Activated B cell treated with CpG ODN at 0.5 μM for 24 hours (primary cell): ENCODE results near the gene CNTN4. TPM values are rescaled to one million over a fixed set of nuclear protein-coding genes. Genes with fewer than 3 reads are reported as not detected.

Experiments used
- ATAC-seq: fragments of 200-7000 bp; cut with Tn5 transposase; one replicate; pipeline ENCODE4 v1.10.0; 2021; ENCODE audit warnings: low read depth, mild to moderate bottlenecking, moderate library complexity
- CTCF ChIA-PET: fragments of 350-600 bp; sonication (Branson Sonifier 250); formaldehyde crosslinking; loops from one replicate; lab custom pipeline; 2021; ENCODE audit warnings: antibody characterized with exemption; lab: Charles Lee
- POLR2A ChIA-PET: fragments of 350-600 bp; sonication (Branson Sonifier 250); formaldehyde crosslinking; loops from one replicate; lab custom pipeline; 2021; ENCODE audit warnings: antibody characterized with exemption; lab: Charles Lee
- DNase-seq: peaks from one replicate; pipeline ENCODE4 v3.0.0; 2022
- H3K27ac Mint-ChIP-seq: one replicate; pipeline ENCODE4 v1.8.0; 2020; ENCODE audit warnings: mixed read lengths
- H3K27me3 Mint-ChIP-seq: one replicate; pipeline ENCODE4 v1.8.0; 2021; ENCODE audit warnings: mixed read lengths
- H3K36me3 Mint-ChIP-seq: one replicate; pipeline ENCODE4 v1.8.0; 2021; ENCODE audit warnings: low read depth, mixed read lengths
- H3K4me1 Mint-ChIP-seq: one replicate; pipeline ENCODE4 v1.8.0; 2021; ENCODE audit warnings: mixed read lengths
- H3K4me3 Mint-ChIP-seq: one replicate; pipeline ENCODE4 v1.8.0; 2020; ENCODE audit warnings: mild to moderate bottlenecking, mixed read lengths
- H3K9me3 Mint-ChIP-seq: one replicate; pipeline ENCODE4 v1.8.0; 2020; ENCODE audit warnings: mixed read lengths
- CTCF ChIP-seq: fragments of 200-600 bp; IDR thresholded peaks from one replicate; pipeline ENCODE4 v1.8.0; 2022; ENCODE audit warnings: antibody characterized with exemption, mild to moderate bottlenecking
- intact Hi-C: fragments of 100-400 bp; cut with micrococcal nuclease; formaldehyde crosslinking; loops from one replicate; pipeline ENCODE4 v1.15.1; 2024
- total RNA-seq: library from RNA; stranded (reverse); gene quantifications from 2 replicates; pipeline ENCODE4 v1.2.3, GENCODE V29; 2022

The CNTN4 gene
- total RNA-seq, 1 donor from 2014 or later = not detected

- Mint-ChIP-seq H3K4me1 (no peaks in the 10 kb centered on the region), H3K4me3 (no peak overlapping the region), H3K27ac (no peak overlapping the region), H3K27me3 (no peaks in the 10 kb centered on the region), H3K9me3 (no peaks in the 10 kb centered on the region), H3K36me3 (no peaks in the 10 kb centered on the region)
- DNase-seq (no peak), ATAC-seq (no peak)
- no peak for TF ChIP-seq CTCF
- CTCF ChIA-PET = no interaction called here
- POLR2A ChIA-PET = no interaction called here
- intact Hi-C loops = no loop called here
Measured at GRCh38 chr3:2684046-2684445, 585.4 kb downstream of the CNTN4 start.

DNA sequence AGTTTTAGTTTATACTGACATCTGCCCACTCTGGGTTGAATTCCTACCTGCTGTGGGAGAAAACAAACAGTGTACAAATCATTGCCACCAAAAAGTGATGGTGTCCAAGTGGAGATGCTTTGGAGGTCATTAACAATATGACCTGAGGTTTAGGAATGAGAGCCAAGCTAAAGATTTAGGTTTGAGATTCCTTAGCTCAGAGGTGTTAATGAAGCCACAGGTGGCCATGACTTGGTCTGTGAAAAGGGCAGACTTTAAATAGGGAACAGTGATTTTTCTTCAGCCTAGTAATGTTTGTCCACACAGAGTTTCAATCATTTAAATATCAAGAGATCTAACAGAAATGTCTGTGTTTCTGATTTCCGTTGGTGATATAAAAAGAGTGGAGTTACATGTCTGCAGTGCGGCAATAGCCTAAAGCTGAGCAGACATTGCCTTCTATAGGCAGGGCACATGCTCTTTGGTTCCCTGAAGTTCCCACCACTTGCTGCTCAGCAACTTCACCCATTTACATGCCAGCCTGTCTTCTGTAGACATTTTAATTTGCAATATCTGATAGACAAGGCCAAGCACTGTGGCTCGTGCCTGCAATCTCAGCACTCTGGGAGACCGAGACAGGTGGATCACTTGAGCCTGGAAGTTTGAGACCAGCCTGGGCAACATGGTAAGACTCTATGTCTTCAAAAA is 588.3 kb downstream of the CNTN4 start:
- Mint-ChIP-seq H3K9me3 (no peaks in the 10 kb centered on the region), H3K4me1 (no peaks in the 10 kb centered on the region), H3K4me3 (no peak overlapping the region), H3K27ac (no peak overlapping the region), H3K36me3 (no peaks in the 10 kb centered on the region), H3K27me3 (no peaks in the 10 kb centered on the region)
- ChIA-PET CTCF (no interaction called here), POLR2A (no interaction called here)
- intact Hi-C loops = no loop called here
- no peak for TF ChIP-seq CTCF
- no peak for ATAC-seq
- DNase-seq = no peak

DNA sequence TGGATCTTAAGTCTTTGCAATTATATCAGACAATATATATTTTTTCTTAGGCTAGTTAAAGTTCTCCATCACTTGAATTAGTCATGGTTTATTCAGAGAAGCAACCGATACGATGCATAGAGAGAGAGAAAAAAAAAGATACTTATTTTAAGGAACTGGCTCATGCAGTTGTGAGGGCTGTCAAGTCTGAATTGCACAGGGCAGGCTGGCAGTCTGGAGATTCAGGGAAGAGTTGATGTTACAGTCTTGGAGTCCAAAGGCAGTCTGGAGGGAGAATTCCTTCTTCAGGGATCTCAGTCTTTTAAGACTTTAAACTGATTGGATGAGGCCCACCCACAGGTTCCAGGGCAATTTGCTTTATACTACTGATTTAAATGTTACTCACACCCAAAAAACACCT is 598.9 kb downstream of the CNTN4 start:
- H3K4me1 Mint-ChIP-seq = no peaks in the 10 kb centered on the region
- no peaks in the 10 kb centered on the region for H3K36me3 Mint-ChIP-seq
- TF ChIP-seq CTCF = no peak
- H3K4me3 Mint-ChIP-seq = no peak overlapping the region
- no peaks in the 10 kb centered on the region for H3K27me3 Mint-ChIP-seq
- no peak for DNase-seq
- H3K27ac Mint-ChIP-seq = no peak overlapping the region
- no peaks in the 10 kb centered on the region for H3K9me3 Mint-ChIP-seq
- intact Hi-C loops = no loop called here
- ATAC-seq = no peak
- ChIA-PET CTCF (no interaction called here), POLR2A (no interaction called here)

DNA sequence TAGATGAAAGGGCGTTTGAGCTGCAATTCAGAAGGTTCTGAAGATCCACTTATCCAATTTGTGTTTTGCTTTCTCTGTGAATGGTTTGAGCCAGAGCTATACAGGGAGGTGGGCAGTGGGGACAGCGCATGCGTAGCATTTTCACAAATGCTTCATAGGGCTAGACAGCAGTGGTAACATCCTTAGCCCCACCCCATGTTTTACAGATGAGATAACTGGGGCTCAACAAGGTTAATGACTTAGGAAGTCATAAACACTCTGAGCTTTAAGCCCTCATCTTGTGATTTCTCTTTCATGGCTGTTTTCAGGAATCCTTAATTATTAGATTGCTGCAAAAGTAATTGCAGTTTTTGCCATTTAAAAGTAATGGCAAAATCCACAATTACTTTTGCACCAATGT is 602.8 kb downstream of the CNTN4 start:
- intact Hi-C loops = no loop called here
- ATAC-seq (no peak), DNase-seq (no peak)
- no peak for TF ChIP-seq CTCF
- H3K4me1 Mint-ChIP-seq = no peaks in the 10 kb centered on the region
- H3K9me3 Mint-ChIP-seq = no peaks in the 10 kb centered on the region
- ChIA-PET POLR2A (no interaction called here), CTCF (no interaction called here)
- H3K4me3 Mint-ChIP-seq = no peak overlapping the region
- no peaks in the 10 kb centered on the region for H3K36me3 Mint-ChIP-seq
- no peaks in the 10 kb centered on the region for H3K27me3 Mint-ChIP-seq
- no peak overlapping the region for H3K27ac Mint-ChIP-seq

DNA sequence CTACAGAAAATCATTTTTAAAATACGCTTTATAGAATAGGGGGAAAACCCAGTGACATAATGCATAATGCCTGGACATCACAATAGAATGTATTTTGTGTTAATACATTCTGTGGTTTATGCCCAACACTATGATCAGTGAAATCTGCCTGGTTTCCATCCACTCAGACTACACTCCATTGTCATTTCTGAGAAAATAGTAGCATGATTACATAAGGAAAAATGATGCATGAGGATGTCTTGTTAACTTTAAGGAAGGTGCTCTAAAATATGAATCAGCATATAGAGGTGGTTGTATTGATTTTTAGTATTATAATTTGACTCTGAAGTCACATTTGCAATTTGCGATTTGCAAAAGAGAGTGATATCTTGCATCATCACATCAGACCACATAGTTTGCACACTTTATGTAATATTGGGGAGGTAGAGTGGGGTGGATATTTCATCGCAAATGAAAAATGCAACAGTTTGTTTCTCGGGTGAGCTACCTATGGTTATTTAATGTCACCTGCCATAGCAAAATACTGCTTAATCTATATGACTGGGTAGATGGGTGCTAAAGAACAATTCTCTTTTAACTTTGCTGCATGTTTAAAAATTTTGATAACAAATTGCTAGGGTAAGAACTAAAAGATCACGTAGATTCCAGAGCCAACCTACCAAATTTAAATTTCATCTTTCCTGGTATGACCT is 607.6 kb downstream of the CNTN4 start:
- H3K27ac Mint-ChIP-seq = no peak overlapping the region
- H3K36me3 Mint-ChIP-seq = no peaks in the 10 kb centered on the region
- DNase-seq (no peak), ATAC-seq (no peak)
- POLR2A ChIA-PET = no interaction called here
- no peaks in the 10 kb centered on the region for H3K9me3 Mint-ChIP-seq
- H3K4me1 Mint-ChIP-seq = no peaks in the 10 kb centered on the region
- intact Hi-C loops = no loop called here
- CTCF ChIA-PET = no interaction called here
- H3K4me3 Mint-ChIP-seq = no peak overlapping the region
- no peaks in the 10 kb centered on the region for H3K27me3 Mint-ChIP-seq
- no peak for TF ChIP-seq CTCF
